LHCN-M2 (cell line): Measurements from ENCODE around the gene KIF14. TPM values are rescaled to one million over a fixed set of nuclear protein-coding genes. Genes with fewer than 3 reads are reported as not detected.

Experiments
- total RNA-seq: library from RNA; depleted of rRNA; stranded (reverse); fragments of >200 nt; gene quantifications from 2 replicates; pipeline ENCODE4 v1.2.3, GENCODE V29; 2014; rRNA removed

Gene KIF14
- total RNA-seq, 1 experiment from 2014 or later: 29.7 TPM

Other genes starting within 250 kb of the KIF14 start
- 11.0 and 16.5 TPM in 2 replicates for gene ZNF281, start 210.7 kb downstream of the KIF14 start, total RNA-seq
- gene DDX59, start 49.2 kb upstream of the KIF14 start, total RNA-seq: 15.8 and 21.2 TPM in 2 replicates
- gene CAMSAP2, start 118.1 kb upstream of the KIF14 start, total RNA-seq: 30.8 and 35.2 TPM in 2 replicates